ENCODE results near the gene LELP1. TPM values are rescaled to one million over a fixed set of nuclear protein-coding genes. Genes with fewer than 3 reads are reported as not detected.
A peak's percentile ranks its signal among the peaks of the same experiment; 100 is the strongest.

Gene LELP1
- total and polyA plus RNA-seq, 9 of the 15 experiments (the other 6 are each of a cell fraction or from before 2014, with no cell fraction given): not detected

DNA sequence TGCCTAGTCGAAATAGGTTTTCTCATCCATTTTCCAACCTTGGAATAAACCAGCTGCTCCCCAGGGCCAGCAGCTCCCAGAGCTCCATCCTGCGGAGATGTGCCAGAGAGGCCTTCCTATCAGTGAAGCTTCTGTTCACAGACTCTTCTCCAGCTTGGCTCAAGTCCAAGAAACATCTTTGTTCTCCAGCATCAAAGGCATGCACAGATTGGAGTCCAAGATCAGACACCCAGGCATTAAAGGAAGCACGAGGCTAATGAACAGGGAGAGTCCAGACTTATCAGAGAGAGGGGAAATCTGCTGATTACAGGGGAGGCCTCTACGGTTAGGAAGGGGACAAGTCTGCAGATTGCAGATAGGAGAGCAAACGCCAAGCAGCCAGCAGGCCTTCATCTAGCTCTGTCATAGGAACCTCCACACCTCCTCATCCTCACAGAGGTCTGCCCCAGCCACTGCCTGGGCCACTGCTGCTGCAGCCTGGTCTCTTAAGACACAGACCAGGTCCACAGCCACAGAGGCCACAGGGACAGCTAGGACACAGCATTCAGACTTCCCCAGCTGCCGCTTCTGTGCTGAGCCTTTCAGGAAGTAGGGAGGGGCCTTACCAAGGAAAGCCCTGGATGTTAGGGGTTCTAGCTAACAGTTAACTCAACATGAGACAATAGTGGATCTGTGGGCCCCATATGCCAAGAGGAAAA is 17.5 kb downstream of the LELP1 start (continued):
- TF ChIP-seq MAZ (CRISPR knock-in tag; conservative IDR thresholded peaks at IDR 0.05 in 1 of 2, IDR thresholded peaks at IDR 0.05 in 1 of 2): 0 out of 4 replicates have a peak, but pooled peaks of 1 of the 2 experiments have one; percentile 21
- TF ChIP-seq EZH2 (IDR thresholded peaks at IDR 0.05; ENCODE audit: borderline replicate concordance, low read depth, low read length): no peak
- TF ChIP-seq CBFA2T3 (IDR thresholded peaks at IDR 0.05): peak; percentile 58
- peak in 1 of 2 experiments; percentile 50; a peak in 1 of 4 replicates for TF ChIP-seq TEAD1 (CRISPR knock-in tag; IDR thresholded peaks at IDR 0.05)
- TF ChIP-seq NFIC (IDR thresholded peaks at IDR 0.05): peak; percentile 79
- TF ChIP-seq POU5F1 (IDR thresholded peaks at IDR 0.05; ENCODE audit: borderline replicate concordance, low read depth, low read length, partially characterized antibody): no peak
- TF ChIP-seq CTBP1 (IDR thresholded peaks at IDR 0.05; ENCODE audit: borderline replicate concordance): peak; percentile 70; the same call in 1 of the 2 replicates
- TF ChIP-seq BRD9 (IDR thresholded peaks at IDR 0.05; ENCODE audit: low read depth, partially characterized antibody): no peak
- peak; percentile 71; the same call in 1 of the 2 replicates for TF ChIP-seq RNF2 (IDR thresholded peaks at IDR 0.05)
- TF ChIP-seq, protein P1, sequence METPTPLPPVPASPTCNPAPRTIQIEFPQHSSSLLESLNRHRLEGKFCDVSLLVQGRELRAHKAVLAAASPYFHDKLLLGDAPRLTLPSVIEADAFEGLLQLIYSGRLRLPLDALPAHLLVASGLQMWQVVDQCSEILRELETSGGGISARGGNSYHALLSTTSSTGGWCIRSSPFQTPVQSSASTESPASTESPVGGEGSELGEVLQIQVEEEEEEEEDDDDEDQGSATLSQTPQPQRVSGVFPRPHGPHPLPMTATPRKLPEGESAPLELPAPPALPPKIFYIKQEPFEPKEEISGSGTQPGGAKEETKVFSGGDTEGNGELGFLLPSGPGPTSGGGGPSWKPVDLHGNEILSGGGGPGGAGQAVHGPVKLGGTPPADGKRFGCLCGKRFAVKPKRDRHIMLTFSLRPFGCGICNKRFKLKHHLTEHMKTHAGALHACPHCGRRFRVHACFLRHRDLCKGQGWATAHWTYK (CRISPR knock-in tag; IDR thresholded peaks at IDR 0.05): peak; percentile 98
